HL-60 (cell line): ENCODE data around the gene INAVA.
"Not testable (repeated sequence)": the region's sequence is repeated elsewhere in the genome, so short reads cannot be mapped to it uniquely, and the experiment has no call there.

Experiments
- CTCF ChIP-seq: IDR thresholded peaks from one replicate; pipeline ENCODE4 v1.5.1; 2011; ENCODE audit warnings: low read length, control low read depth, inconsistent platforms; ENCODE audit not compliant: insufficient read depth
- GABPA ChIP-seq: IDR thresholded peaks from 2 replicates; pipeline ENCODE4 v1.6.1; 2012; ENCODE audit warnings: low read depth
- POLR2AphosphoS5 ChIP-seq: IDR thresholded peaks from 2 replicates; pipeline ENCODE4 v1.6.1; 2012; ENCODE audit warnings: low read depth
- REST ChIP-seq: IDR thresholded peaks from 2 replicates; pipeline ENCODE4 v1.6.1; 2012; ENCODE audit warnings: low read depth; ENCODE audit not compliant: insufficient replicate concordance

- TF ChIP-seq REST, CTCF, POLR2AphosphoS5, GABPA: not testable (repeated sequence)
Measured at GRCh38 chr1:200935286-200935962, 40.7 kb downstream of the INAVA start.
